Right ventricle myocardium inferior (tissue), 1 donor: ENCODE results near the gene BAG1. TPM values are rescaled to one million over a fixed set of nuclear protein-coding genes. Genes with fewer than 3 reads are reported as not detected.

Experiments
- ATAC-seq: fragments of 200-7000 bp; cut with Tn5 transposase; one replicate; pipeline ENCODE4 v1.9.1; 2020; ENCODE audit warnings: mild to moderate bottlenecking, moderate library complexity
- DNase-seq: peaks from one replicate; pipeline ENCODE4 v3.0.0; 2021; ENCODE audit errors: missing footprints
- intact Hi-C: fragments of 100-400 bp; cut with DNase I; formaldehyde crosslinking; loops from one replicate; pipeline ENCODE4 v1.11.0; 2022
- total RNA-seq: library from RNA; stranded (reverse); fragmentation: NEBNext Ultra II Directional; extraction: Animal tissue kit (Norgen Biotek cat#: 25700); gene quantifications from one replicate; pipeline ENCODE4 v1.2.1, GENCODE V29; 2021
- donor health status: DM: no; HTN: yes; CAD: no; lungs with severe emphysema.

Gene BAG1
- total RNA-seq, 1 donor from 2014 or later, result 132 TPM

DNA sequence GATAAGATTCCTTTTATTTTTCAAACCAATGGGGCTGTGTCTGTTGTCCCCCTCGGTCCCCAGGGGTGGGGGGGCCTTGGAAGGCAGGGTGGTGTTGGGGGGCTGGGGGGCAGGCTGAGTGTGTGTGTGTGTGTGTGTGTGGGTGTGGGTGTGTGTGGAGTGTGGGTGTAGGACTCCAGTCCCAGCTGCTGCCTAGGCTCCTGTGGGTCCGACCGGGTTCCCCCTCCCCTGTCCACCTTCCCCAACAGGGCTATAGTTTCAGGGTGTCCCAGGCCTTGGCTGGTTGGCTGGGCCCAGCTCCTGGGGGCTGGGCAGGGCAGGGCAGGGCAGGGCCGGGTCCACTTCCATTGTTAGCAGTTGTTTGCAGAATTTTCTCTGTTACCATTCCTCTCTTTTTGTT lies 23.7 kb upstream of the BAG1 start:
- intact Hi-C loops, result loop anchor here (10.0 kb wide), 1 partner anchor 437 kb away; no protein-coding TSS in a partner anchor
- DNase-seq (no peak), ATAC-seq (no peak)

DNA sequence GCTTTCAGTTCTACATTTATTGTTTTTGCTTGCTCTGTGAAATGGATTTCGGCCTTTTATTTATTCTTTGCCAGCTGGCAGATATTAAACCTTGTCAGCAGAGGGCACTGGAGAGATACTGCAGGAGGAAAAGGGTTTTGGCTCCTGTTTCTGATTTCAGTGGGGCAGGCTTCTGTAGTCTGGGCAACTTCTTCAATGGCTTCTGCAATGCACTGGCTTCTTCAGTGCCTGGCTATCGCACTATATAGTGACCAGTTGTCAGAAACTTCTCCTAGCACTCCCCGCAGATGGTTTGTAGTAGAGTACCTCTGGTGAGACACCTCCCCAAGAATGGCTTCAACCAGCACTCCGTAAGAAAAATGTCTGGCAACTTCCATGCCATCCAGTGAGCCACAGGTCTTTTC lies 22.6 kb upstream of the BAG1 start:
- ATAC-seq (peak; percentile 10), DNase-seq (no peak)
- intact Hi-C loops, result loop anchor here (1.0 to 10.0 kb wide), 2 partner anchors 128 to 438 kb away; no protein-coding TSS in a partner anchor

DNA sequence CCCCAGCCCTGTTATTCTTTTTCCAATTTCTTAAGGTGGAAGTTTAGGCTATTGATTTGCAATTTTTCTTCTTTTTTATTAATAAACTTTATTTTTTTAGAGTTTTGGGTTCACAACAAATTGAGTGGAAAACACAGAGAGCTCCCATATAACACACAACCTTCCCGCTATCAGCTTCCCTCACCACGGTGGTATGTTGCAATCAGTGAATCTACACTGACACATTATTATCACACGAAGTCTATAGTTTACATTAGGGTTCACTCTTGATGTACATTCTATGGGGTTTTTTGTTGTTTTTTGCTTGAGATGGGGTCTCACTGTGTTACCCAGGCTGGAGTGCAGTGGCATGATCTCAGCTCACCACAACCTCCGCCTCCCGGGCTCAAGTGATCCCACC lies 21.0 kb upstream of the BAG1 start:
- intact Hi-C loops, result loop anchor here (10.0 kb wide), 1 partner anchor 439 kb away; no protein-coding TSS in a partner anchor
- no peak for ATAC-seq
- DNase-seq, result no peak

DNA sequence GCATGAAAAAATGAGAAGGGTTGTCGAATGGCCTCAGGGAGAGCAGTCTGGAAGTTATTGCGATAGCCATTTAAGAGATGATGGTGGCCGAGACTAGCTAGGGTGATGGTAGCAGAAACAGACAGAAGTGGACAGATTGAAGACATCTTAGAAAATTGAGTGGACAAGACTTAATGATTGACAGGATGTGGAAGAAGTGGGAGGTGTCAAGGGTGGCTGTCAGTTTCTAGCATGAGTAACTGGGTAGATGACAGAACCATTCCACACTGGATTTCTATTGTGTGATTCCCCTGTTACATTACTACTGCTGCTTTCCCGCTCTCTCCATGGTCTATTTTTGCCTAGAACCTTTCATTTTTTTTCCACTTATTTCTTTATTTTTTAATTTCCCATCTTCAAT lies 13.0 kb upstream of the BAG1 start:
- intact Hi-C loops, result no loop called here
- no peak for DNase-seq
- ATAC-seq, result no peak

DNA sequence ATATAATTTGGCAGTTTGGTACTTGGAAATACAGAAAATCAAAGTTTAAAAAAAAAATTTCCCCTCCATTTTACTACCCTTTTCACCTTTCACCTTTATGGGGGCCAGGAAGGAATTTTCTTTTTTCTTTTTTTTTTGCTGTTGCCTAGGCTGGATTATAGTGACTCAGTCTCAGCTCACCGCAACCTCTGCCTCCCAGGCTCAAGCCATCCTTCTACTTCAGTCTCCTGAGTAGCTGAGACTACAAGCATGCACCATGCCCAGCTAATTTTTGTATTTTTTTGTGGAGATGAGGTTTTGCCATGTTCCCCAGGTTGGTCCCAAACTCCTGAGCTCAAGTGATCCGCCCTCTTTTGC lies 9.4 kb upstream of the BAG1 start:
- DNase-seq (no peak), ATAC-seq (no peak)
- intact Hi-C loops, result no loop called here

DNA sequence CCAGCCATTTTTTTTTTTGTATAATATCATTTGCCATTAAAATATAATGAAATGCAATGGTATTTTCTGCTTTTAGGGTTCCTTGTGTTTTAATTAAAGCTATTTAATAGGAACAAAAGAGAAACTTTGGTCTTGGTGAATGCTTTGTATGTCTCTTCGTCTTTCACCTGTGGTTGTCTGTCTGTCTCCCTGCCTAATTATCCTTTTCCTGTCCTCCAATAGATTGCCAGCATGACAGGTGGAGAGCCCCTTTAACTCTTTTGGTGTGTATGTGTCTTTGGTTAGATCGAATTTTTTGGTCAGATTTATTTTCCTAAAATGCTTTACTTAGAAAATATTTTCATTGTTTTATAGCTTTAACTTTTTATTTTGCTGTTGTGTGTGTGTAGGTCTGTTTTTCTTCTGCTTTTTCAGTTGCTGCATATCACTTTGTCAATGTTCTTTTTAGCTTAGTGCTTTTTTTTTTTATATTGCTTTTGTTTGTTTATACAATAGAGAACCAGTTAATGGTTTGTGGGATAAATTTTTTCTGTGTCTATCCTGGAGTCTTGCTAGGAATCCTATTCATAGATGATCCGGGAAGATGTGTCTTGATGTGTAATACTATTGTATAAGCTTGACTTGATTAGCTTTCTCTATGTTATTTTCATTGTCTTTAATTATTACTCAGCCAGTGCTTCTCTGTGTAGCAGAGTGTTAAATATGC lies 8.9 kb upstream of the BAG1 start:
- no peak for ATAC-seq
- no peak for DNase-seq
- intact Hi-C loops, result no loop called here

DNA sequence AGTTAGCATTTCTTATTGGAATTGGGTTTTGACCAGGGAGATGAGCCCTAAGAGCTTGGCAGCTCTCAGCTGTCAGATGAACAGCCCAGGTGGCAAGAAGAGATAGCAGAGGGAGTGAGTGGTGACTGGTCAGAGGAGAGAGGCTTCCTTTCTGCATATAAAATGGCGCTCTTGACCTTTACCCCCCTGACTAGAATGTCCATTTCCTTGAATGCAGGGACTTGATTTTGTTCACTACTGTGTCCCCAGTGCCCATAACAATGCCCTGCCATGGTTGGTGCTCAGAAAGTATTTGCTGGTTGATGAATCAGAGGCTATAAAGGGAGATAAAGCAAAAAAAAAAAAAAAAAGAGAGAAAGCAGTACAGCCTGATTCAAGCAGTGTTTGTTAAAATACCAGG lies 7.6 kb upstream of the BAG1 start:
- intact Hi-C loops, result no loop called here
- ATAC-seq, result no peak

DNA sequence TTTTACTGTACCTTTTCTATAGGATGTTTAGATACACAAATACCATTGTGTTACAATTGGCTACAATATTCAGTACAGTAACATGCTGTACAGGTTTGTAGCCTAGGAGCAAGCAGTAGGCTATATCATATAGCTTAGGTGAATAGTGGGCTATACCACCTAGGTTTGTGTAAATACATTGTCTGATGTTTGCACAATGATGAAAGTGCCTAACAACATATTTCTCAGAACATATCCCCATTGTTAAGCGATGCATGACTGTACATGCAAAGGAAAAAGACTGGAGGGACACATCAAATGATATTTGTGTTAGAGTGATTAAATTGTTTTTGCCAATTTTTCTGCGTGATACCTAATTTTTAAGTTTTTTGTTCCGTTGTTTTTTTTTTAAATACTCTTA lies 5.6 kb upstream of the BAG1 start:
- no peak for DNase-seq
- intact Hi-C loops, result no loop called here
- ATAC-seq, result no peak

More for the DNA sequence above, 7.6 kb upstream of the BAG1 start:
- no peak for DNase-seq

DNA sequence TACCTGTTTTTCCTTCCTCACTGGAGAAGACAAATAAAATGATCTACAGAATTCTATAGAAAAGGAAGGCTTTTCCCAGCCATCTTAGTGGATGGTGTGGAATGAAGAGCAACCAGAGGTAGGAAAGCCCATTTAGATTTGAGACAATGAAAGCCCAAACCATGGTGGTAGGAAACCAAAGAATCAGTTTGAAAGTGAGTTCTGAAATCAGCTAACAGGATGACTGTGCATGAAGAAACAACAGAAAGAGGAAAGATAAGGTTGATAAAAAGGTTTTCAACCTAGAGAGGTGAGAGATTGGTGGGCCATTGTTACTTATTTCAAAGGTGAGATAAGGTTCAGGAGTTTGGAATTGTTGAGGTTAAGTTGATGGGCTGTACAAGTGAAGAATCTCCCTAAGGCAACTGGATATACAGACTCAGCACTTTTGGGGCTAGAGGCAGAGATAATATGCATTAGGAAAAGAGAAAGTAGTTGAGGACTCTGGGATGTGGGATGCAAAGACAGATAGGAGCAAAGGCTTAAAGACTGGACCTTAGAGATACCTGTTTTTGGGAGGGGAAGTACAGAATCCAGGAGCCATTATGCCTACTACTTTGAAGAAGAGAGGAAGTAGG lies 2.8 kb upstream of the BAG1 start:
- DNase-seq, result no peak
- ATAC-seq, result no peak
- intact Hi-C loops, result no loop called here

DNA sequence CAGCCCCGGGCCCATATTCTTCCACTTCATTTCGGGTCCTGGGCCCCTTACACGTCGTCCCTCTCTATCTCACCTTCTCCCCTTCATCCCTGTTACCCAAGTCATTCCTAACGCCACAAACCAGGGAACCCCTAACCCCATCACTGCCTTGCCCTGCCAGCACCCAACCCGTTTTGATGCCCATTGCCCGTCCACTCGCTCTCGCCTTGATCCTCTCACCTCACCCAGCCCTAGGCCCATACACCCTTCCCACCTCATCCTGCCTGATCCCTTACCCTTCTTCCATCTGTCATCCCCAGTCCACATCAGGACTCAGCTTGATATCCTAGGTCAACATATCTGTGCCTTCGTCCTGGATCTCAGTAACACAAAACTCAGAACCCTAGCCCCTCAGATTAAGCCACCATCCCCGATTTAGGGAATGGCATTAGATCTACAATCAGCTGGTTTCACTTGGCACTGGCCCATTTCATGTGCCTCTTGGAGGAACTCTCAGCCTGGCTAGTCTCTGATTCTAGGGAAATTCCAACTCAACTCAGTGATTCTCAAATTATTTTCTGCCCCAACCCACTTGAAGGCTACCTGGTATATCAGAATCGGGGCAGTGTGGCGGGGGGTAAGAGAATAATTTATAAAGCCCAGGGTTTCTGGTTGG lies 830 bp upstream of the BAG1 start:
- no peak for DNase-seq
- intact Hi-C loops, result no loop called here
- no peak for ATAC-seq

DNA sequence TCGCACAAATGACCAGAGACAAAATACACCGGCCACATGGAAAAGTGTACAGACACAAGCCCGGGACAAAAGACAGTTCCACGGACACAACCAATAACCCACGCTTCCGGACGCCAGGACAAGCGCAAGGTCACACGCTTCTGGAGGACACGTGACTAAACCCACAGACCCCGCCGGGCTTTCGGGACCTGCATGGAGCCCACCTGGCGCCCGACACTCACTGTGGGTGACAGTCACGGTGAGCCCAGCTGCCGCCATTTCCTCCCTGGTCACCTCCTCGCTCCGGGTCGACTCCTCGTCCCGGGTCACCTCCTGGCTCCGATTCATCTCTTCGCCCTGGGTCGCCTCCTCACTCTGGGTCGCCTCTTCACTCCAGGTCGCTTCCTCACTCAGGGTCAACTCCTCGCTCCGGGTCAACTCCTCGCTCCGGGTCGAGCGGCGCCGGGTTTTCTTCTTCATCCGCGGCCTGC lies 470 bp downstream of the BAG1 start:
- intact Hi-C loops, result loop anchor here (1.0 kb wide), 1 partner anchor 26 kb away; the partner anchor contains the start of gene NFX1
- ATAC-seq, result peak; percentile 17

DNA sequence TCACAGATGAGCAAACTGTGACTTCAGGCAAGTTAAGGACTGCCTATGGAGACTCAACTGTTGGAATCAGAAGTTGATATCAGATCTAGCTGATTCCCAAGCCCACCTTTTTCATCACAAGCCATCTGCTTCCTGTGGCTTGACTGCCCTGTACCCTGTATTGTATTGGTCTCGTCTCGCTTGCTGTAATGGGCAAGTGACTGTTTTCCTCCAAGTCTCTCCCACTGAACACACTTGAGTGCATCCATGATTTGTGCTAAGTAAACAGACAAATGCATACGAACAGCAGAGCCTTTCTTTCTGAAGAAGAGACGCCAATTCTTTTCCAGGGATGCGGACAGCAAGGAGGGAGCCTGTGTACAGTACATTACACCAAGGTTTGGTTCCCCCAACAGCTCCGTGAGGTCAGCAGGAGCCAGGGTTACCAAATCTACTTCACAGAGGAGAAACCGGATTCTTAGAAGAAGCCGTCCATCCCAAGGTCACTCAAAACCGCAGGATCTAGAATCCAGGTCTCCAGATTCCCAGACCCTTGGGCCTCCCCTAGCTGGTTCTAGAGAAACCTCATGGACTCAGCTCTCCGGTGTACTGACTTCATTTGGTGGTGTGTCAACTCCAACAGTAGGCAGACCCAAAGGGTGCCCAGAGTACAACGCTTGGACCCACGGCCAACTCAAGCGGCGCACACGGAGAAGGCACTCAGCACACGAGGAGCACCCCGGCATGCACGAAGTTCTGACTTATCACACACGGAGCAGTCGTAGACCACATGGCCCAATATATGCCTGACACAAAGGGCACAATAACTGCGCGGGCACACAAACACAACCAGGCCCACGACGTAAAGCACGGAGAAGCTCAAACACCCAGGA lies 1.1 kb downstream of the BAG1 start:
- ATAC-seq (peak; percentile 1), DNase-seq (no peak)
- intact Hi-C loops, result loop anchor here (1.0 kb wide), 1 partner anchor 27 kb away; the partner anchor contains the start of gene NFX1

More for the DNA sequence above, 470 bp downstream of the BAG1 start:
- peak; percentile 87 for DNase-seq

DNA sequence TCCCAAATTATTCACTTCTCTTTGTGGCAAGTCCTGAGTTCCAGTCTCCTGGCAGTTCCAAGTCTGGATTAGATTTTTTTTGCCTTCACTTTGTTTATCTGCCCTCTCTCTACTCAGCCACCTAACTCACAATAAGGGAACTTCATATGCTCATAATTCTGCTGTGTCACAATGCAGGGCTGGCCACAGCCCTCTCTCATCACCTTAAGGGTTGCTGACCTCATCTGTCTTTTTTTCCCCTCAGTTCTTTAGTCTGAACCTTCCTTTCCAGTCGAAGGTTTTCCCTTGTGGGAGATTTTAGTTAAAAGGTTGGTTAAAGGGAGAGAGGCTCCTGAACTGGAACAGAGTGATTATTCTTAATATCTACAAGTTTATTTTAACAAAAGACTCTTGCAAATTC lies 4.1 kb downstream of the BAG1 start:
- DNase-seq (no peak), ATAC-seq (no peak)
- intact Hi-C loops, result no loop called here

DNA sequence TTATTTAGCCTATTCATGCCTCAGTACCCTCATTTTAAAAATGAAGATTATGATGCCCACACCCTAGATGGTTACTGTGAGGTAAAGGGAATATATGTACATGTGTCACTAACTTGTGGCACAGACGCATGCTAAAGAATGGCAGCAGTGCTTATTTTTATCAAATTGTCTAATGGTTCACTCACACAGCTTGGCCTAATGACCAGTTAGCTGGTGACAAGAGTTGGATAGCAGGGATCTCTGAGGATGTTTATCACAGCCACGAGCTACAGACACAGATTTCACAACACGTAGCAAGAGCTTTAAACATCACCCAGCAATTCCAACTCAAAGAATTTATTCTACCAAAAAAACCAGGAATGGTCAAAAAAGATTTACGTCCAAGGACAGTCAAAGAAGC lies 7.2 kb downstream of the BAG1 start:
- ATAC-seq, result no peak
- intact Hi-C loops, result no loop called here
- no peak for DNase-seq

DNA sequence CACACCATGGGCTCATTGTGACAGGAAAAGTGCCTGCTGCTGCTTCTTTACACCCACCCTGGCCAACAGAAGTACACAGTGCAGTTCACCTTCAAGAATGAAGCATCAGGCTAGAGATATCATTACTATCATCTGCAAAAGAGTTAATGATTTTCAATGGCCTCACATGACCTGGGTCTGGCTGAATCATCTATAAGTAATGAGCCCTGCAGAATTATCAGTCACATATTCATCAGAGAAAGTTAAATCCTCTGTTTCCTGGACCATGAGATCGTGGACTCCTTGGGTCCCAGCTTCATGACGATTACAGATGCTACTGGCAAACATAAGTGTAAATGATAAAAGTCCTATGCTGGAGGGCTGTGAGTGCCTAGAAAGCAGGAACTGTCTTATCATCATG lies 8.3 kb downstream of the BAG1 start:
- no peak for ATAC-seq
- intact Hi-C loops, result no loop called here

DNA sequence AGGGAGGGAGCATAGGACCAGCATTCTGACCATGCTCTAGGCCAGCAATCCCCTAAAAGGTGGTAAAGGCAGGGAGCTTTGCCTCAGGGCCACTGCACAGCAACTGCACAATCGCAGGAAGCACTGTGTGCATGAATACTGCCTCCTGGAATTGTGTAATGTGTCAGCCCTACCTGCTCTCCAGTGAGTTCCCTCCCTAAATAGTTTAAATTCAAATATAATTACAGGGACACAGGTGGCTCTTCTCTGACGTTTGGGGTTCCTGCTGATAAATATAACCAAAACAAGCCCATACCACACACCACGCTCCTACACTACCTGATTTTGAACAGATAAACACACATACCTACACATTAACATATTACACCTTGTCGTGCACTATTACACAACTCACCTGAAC lies 9.0 kb downstream of the BAG1 start:
- ATAC-seq, result no peak
- DNase-seq, result no peak
- intact Hi-C loops, result no loop called here

More for the DNA sequence above, 8.3 kb downstream of the BAG1 start:
- DNase-seq, result no peak

DNA sequence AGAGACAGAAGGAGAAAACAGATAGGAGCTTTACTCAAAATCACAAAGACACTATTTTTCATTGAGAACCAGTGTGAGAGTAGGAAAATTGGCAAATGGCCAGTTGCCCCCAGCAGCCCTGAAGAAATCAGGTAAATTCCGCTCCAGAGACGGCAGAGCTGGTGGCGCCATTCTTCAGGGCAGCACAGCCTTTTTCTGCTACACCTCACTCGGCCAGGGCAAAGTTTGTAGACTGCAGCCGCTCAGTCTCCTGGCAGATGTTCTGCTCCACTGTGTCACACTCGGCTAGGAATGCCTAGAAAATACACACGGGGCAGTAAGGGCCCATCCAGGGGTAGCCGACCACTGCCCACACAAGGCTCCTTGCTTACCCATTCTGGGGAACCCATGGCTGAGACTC lies 9.5 kb downstream of the BAG1 start:
- no peak for DNase-seq
- ATAC-seq, result no peak
- intact Hi-C loops, result no loop called here

DNA sequence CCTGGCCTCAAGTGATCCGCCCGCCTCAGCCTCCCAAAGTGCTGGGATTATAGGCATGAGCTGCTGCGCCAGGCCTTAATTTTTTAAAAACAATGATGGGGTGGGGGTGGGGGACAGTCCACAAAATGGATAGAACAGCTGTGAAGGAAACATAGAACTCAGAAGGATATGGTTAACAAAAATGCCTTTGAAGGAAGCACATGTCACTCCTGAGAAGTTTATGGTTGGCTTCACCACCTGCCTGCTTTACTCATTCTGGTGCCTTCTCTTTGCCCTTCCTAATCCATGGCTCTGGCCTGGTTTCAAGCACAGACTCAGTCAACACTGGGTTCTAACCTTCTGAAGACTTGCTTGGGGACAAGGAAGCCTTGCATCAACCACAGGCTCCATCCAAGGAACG lies 10.3 kb downstream of the BAG1 start:
- DNase-seq (no peak), ATAC-seq (no peak)
- intact Hi-C loops, result no loop called here

DNA sequence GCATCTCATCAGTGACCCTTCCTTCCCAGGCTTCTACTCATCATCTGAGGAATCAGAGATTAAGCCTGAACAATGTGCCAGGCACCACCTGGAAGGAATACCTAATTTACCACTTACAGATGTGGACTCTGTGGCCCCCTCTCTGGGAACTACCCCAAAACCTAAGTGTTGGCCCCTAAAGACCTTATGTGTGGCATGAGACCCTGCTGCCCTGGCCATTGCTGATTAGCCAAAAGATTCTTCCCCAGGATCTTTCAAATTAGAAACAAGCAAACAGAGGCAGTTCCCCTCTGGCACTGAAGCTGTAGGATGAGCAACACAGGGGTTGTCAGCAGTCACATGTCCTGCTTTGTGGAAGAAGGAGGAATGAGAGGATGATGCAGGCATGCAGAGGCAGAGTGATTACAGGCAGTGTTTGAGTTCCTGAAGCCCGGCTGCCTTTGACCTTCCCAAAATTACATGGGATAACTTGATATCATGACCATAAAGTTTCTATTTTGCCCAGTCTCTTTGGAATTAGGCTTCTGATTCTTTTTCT lies 14.0 kb downstream of the BAG1 start:
- ATAC-seq, result no peak
- intact Hi-C loops, result no loop called here
- DNase-seq, result no peak
